K562 (cell line): ENCODE results near the gene SFXN3. TPM values are rescaled to one million over a fixed set of nuclear protein-coding genes. Genes with fewer than 3 reads are reported as not detected.

Source experiments
- CBX3 ChIP-seq, 2 experiments: IDR thresholded peaks; 1 replicate in 1 of 2; 2 replicates in 1 of 2; pipeline ENCODE4 v1.6.1; 2012; ENCODE audit warnings: inconsistent platforms in 2 of 2, low read length in 2 of 2, borderline replicate concordance in 1 of 2, control low read depth in 1 of 2
- GTF3C2 ChIP-seq: IDR thresholded peaks from 3 replicates; pipeline ENCODE4 v1.6.1; 2011; ENCODE audit warnings: borderline replicate concordance, mild to moderate bottlenecking, moderate library complexity; ENCODE audit not compliant: insufficient read length; ENCODE audit errors: extremely low read depth
- HDAC2 ChIP-seq: fragments of 450-650 bp; IDR thresholded peaks from 2 replicates; pipeline ENCODE4 v1.6.1; 2016; ENCODE audit warnings: mild to moderate bottlenecking
- HSF4 ChIP-seq: fragments of 250-450 bp; sonication (Bioruptor Pico); IDR thresholded peaks from 2 replicates; pipeline ENCODE4 v2.1.2; 2022; ENCODE audit warnings: mild to moderate bottlenecking, moderate library complexity, borderline replicate concordance
- ILF3 ChIP-seq: fragments of 450-650 bp; IDR thresholded peaks from 2 replicates; pipeline ENCODE4 v1.6.1; 2018; ENCODE audit warnings: antibody characterized with exemption, mild to moderate bottlenecking, moderate library complexity, borderline replicate concordance
- KDM5B ChIP-seq: fragments of 200-600 bp; sonication (generic); IDR thresholded peaks from 2 replicates; pipeline ENCODE4 v1.6.1; 2012; ENCODE audit warnings: low read depth, mild to moderate bottlenecking, moderate library complexity, low read length, control low read depth, inconsistent platforms; ENCODE audit not compliant: insufficient replicate concordance
- MCM5 ChIP-seq: fragments of 450-650 bp; IDR thresholded peaks from 2 replicates; pipeline ENCODE4 v1.6.1; 2016; ENCODE audit warnings: low read depth
- NCOA2 ChIP-seq, 2 experiments: fragments of 450-650 bp; IDR thresholded peaks; 2 replicates each; pipeline ENCODE4 v1.6.1; 2018; ENCODE audit warnings: mild to moderate bottlenecking in 2 of 2, moderate library complexity in 1 of 2; ENCODE audit not compliant: partially characterized antibody in 2 of 2
- POLR3A ChIP-seq: IDR thresholded peaks from 2 replicates; pipeline ENCODE4 v1.6.1; 2011; ENCODE audit warnings: borderline replicate concordance, mild to moderate bottlenecking, moderate library complexity; ENCODE audit not compliant: insufficient read length, insufficient read depth; ENCODE audit errors: extremely low read depth
- RBBP5 ChIP-seq: fragments of 200-600 bp; sonication (generic); IDR thresholded peaks from 2 replicates; pipeline ENCODE4 v1.6.1; 2012; ENCODE audit warnings: borderline replicate concordance, mild to moderate bottlenecking, low read length, control low read depth, inconsistent platforms; ENCODE audit not compliant: insufficient read depth, poor library complexity, severe bottlenecking
- STAT6 ChIP-seq: sonication (generic); formaldehyde crosslinking; IDR thresholded peaks from 2 replicates; pipeline ENCODE4 v1.8.1; 2023; ENCODE audit warnings: mild to moderate bottlenecking, missing genetic modification reagents
- TRIM25 ChIP-seq: fragments of 450-650 bp; IDR thresholded peaks from 2 replicates; pipeline ENCODE4 v1.7.0; 2016; ENCODE audit warnings: borderline replicate concordance
- XRCC3 ChIP-seq: fragments of 450-650 bp; IDR thresholded peaks from 2 replicates; pipeline ENCODE4 v1.6.1; 2017; ENCODE audit warnings: mild to moderate bottlenecking, moderate library complexity
- ZBTB17 ChIP-seq: fragments of 450-650 bp; formaldehyde crosslinking; IDR thresholded peaks from 2 replicates; pipeline ENCODE4 v1.4.0; 2020; ENCODE audit warnings: mild to moderate bottlenecking
- ZNF143 ChIP-seq: sonication (generic); formaldehyde crosslinking; IDR thresholded peaks from 2 replicates; pipeline ENCODE4 v1.9.0; 2022; ENCODE audit warnings: mild to moderate bottlenecking, missing genetic modification reagents
- ZNF639 ChIP-seq, 2 experiments: fragments of 200-800 bp in 1 of 2; sonication (Bioruptor generic) in 1 of 2; sonication (generic) in 1 of 2; formaldehyde crosslinking in 1 of 2; IDR thresholded peaks in 1 of 2; conservative IDR thresholded peaks in 1 of 2; 2 replicates each; pipeline versions ENCODE4 v1.5.0 to v1.6.1; 2016 to 2020; ENCODE audit warnings: missing compliant biosample characterization in 1 of 2, missing genetic modification characterization in 1 of 2, missing genetic modification reagents in 1 of 2
- polyA plus RNA-seq, 8 experiments: library from polyadenylated mRNA; depleted of rRNA in 4 of 8; stranded (reverse) in 5 of 8; unstranded in 3 of 8; fragments of >200 nt; fragmentation: Nextera tagmentation in 2 of 8; fragmentation: Illumina TruSeq in 1 of 8; extraction: Ambion mirVana in 2 of 8; extraction: Trizol in 1 of 8; gene quantifications; 2 replicates each; pipeline versions ENCODE4 v1.2.1 to v1.2.3, GENCODE V29; 2011 to 2014; ENCODE audit warnings: inconsistent platforms in 1 of 8, missing spikeins in 1 of 8
- total RNA-seq, 7 experiments: library from RNA; depleted of rRNA in 6 of 7; stranded (reverse); fragments of >200 nt in 6 of 7; fragmentation: Illumina TruSeq in 2 of 7; extraction: Trizol in 2 of 7; gene quantifications; 2 replicates each; pipeline versions ENCODE4 v1.2.1 to v1.2.3, GENCODE V29; 2011 to 2021; ENCODE audit warnings: low replicate concordance in 1 of 7

SFXN3 gene
- total and polyA plus RNA-seq, 9 of the 15 experiments (the other 6 are each of a cell fraction or from before 2014, with no cell fraction given): 0.24 to 4.6 (median 0.86) TPM

GRCh38 chr10:100996678-100997359 is 34.2 kb upstream of the SFXN3 start (continued):
- TF ChIP-seq ZBTB17 (CRISPR knock-in tag) (no peak; the same call in 1 of the 2 replicates), ILF3 (no peak), KDM5B (no peak), ZNF639 (CRISPR knock-in tag; conservative IDR thresholded peaks at IDR 0.05 in 1 of 2, IDR thresholded peaks at IDR 0.05 in 1 of 2) (no peak), NCOA2 (IDR thresholded peaks at IDR 0.05; ENCODE audit: partially characterized antibody in 2 of 2) (no peak), MCM5 (no peak), STAT6 (CRISPR knock-in tag) (no peak), HDAC2 (no peak), XRCC3 (no peak), HSF4 (no peak), ZNF143 (CRISPR knock-in tag) (no peak), RBBP5 (no peak), POLR3A (no peak), CBX3 (IDR thresholded peaks at IDR 0.05; ENCODE audit: borderline replicate concordance in 1 of 2, low read length in 2 of 2) (no peak), TRIM25 (no peak), GTF3C2 (no peak)
